ENCODE measurements around the gene ADGRF1.
"Not testable (repeated sequence)": the region's sequence is repeated elsewhere in the genome, so short reads cannot be mapped to it uniquely, and the experiment has no call there.

The ADGRF1 gene

DNA sequence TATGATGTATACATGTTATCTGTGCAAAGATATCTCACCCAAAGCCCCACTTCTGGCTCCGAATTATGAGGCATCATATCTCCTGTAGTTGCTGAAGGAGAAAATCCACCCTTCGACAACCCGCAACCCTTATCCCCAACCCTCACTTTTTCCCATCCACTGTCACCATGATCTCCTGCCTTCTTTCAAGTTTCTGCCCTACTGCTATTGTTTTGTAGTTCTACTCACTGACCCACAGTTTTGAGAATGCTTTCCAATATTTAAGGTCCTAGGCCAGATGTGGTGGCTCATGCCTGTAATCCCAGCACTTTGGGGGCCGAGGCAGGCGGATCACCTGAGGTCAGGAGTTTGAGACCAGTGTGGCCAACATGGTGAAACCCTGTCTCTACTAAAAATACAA lies 22.2 kb downstream of the ADGRF1 start:
- no peak for DNase-seq

DNA sequence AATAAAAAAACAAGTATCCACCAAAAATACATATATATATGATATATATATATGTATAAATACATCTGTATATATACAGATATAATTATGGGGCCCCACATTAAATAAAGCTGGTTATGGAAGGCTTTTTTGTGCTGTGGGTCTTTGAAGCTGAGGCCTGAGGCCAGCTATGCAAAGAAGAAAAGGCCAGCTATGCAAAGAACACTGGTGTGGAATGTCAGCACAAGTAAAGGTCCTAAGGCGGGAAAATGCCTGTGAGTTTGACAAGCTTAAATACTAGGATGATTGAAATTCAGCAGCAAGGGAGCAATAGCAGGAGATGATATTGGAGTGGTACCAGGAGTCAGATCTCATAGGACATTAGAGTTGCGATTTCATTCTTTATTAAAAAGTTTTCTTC lies 25.2 kb downstream of the ADGRF1 start:
- DNase-seq: no peak

DNA sequence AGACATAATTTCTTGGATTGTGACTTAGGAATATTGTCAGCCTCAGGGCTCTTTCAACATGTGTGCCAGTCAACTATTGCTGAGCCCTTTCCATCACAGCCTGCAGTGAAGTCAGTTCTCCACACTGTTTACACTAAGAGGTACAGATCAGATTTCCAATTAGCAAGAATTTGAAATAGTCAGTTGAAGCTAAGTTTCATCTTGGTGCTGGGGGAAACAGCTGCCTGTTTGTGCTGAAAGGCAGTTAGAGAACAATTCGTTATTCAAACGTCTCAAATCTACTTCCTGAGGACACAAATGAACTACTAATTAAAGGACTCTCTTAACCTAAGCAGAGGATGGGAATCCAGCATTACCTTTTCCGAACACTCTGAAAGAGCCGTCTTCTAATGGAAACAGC lies 25.9 kb downstream of the ADGRF1 start:
- no peak for DNase-seq

DNA sequence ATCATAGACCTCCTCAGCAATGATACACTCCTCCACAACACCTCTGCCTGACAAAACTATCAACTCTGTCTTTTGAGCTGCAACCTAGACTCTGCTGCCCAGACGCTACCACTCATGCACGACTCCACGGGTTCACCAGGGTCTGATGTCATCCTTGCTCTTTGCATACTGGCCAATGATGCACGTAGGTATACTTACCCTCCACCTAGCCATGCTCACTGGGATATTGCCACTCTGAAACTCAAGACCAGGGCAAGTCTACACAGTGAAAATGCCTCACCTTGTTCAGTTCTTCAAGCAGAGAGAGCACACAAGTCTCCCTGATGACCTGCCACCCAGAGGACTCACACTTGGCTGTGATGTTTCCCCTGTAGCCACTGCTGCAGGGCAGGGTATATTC lies 27.7 kb downstream of the ADGRF1 start:
- no peak for DNase-seq

DNA sequence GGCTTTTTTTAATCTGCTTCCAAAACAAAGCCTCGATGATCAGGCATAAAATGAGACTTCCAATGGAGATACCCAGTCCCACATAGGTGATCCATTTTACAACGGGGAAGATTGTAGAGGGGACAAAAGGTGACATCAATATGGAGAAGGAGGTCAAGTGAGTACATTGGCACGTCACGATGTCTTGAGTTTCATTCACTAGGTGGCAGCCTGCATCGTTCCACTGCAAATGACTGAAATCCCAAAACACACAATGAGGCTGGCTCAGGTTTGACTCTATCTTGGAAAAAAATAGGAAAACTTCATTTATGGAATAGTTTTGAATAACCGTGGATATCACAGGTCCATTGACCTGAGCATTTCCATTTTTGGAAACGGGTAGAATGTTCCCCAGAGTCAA lies 32.5 kb downstream of the ADGRF1 start:
- DNase-seq: no peak

DNA sequence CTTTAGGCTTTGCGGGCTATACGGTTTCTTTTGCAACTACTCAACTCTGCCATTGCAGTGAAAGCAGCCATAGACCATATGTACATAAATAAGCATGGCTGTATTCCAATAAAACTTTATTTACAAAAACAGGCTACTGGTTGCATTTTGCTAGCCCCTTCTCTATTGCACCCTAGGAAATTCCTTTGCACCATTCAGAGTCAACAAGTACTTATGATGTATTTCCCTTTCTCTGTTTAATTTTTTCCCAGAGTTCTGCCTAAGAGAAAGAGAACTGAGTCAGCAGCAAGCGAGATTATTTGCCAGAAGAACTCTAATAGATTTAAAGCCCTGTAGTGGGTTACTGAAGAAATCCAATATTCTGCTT lies 33.8 kb downstream of the ADGRF1 start:
- DNase-seq: no peak

DNA sequence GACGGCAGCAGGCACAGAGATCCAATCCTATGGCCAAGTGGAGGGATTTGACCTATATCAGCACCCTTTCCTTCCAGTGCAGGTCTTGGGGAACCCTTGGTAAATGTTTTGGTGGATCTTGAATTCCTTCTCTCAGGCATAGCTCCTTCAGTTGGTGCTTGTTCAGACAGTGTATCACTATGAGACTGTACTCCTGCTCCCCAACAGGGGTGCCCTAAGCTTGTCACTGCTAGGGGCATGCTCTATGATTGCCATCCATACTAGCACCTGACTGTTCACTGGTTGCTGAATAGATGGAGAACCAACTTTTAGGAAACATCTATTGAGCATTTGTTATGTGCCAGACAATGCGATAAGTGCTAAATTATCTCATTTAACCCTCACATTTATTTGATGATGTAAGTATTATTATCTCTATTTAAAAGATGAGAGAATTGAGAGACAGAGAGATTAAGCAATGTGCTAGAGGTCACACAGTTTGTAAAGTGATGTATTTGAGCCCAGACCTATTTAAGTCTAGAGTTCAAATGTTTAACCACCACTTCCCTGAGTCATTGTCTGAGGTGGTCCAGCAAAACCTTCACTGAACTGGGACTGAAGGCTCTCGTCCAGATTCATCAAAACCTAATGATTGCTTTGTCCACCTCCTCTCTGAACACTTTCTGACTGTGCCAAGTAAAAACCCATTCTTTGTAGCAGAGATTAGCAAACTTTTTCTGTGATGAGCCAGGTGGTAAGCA lies 34.3 kb downstream of the ADGRF1 start:
- no peak for DNase-seq

DNA sequence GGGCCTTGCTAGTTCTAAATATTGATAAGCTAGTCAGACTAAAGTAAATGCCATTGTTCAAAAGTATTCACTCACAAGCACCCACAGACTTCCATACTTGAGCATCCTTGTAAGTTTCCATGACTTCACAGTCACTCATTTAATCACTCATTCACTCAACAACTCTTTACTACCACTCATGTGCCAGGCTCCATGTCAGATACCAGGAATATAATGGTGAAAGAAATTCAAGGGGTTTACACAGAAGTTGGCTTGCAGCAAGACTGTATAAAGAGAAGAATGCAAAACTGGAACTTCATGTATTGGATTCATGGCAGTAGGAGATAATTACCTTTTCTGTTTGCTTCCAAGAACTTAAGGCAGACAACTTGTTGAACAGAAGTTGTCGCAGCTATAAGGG lies 36.6 kb downstream of the ADGRF1 start:
- no peak for DNase-seq

DNA sequence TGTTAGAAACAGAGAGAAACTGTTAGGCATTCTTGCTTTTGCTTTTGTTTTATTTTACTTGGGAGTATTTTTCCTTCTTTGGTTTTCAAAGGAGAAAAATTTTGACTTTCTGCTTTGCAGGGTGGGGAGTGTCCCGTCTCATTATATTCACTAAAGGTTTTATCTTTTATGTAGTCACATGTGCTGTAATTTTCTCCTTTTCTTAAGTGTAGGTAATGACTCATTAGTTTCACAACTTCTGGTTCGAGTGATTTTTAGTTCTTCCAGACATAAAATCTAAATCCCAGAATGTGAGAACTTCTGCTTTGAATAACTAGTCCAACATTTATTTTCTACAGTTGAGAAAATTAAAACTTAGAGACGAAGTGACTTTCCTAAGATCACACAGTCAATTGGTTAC lies 37.7 kb downstream of the ADGRF1 start:
- no peak for DNase-seq

DNA sequence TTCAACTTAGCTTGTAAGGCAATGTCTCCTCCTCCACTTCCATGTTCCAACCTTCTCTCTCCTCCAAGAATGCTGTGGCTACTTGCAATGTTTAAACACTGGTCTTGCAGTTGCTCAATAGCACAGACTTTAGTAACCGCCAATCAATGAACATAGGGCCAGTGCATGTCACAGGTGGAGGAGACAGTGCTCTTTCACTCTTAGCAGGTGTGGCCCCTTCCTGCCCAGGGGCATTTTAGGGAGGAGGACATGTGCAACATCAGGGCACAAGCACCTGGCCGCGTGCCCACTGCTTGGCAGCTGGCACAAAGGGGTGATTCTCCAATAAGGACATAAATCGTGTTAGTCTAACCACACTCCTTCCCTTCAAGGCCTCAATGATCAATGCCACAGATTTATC lies 41.3 kb downstream of the ADGRF1 start:
- DNase-seq: no peak

DNA sequence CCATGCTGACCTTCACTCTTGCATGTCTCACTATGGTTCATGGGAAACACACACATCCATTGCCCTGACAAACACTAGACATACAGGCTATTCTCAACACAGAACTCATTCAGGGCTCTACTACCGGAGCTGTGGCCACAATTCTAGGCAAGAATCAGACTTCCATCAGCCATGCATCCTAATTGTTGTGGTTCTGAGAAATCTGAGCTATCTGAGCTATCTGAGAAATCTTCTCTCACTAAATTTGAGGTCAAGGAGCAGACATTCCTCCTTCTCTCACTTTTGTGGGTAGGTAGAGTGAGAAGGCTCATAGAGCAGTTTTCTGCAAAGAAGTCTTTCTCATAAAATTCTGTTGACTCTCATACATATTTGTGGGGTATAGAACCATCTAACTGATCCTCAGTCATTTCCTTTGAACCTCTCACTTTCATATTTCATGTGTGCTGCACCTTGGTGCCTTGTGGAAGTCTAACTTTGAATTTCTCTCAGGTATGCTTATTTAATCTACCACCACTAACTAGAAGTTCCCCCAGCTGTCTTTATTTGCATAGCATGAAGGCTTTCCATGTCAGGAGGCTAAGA lies 43.6 kb downstream of the ADGRF1 start:
- DNase-seq: no peak

DNA sequence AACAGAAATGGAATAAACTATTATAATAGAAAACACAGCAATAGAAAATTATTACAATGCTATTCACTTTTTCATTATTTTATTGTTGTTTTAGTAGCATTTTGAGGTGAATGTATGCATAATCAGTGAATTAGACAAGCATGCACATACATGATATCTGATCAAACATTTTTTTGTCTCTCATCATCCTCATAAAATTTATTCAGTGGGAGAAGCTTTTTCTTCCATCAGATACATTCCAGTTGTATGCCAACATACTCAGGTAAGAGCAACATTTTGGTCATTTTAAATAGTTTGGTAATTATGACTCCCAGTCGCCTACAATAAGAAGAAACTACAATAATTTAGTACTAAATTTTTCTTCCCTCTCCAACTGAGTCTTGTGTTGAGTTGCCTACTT lies 44.5 kb downstream of the ADGRF1 start:
- no peak for DNase-seq

DNA sequence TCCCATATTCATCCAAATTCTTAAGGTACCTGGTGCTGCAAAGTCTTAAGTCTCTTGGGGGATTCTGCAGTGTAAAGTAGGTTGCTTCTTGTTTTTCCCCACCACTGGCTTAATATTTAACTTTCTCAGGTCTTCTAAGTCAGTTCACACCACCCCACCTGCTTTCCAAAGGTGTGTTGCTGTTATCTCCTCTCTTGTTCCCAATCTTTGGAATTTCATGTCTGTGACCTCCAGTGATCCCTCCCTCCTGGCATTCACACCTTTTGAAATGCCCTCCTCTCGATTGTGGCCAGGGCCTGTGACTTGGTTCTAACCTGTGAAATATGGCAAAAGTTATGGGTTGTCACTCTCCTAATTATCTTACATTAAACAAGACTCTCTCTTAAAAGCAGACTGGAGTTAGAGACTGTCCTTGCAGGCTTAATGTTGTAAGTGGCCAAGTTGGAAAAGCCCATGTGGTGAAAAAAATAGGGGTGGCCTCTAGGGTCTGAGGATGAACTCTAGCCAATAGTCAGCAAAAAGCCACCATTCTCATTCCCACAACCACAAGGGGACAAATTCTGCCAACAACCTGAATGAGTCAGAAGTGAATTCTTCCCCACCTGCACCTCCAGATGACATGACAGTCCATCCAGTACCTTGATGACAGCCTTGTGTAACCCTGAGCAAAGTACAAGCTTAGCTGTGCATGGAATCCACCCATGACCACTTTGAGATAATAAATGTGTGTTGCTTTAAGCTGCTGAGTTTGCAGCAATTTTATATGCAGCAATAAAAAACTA lies 45.1 kb downstream of the ADGRF1 start:
- no peak for DNase-seq

DNA sequence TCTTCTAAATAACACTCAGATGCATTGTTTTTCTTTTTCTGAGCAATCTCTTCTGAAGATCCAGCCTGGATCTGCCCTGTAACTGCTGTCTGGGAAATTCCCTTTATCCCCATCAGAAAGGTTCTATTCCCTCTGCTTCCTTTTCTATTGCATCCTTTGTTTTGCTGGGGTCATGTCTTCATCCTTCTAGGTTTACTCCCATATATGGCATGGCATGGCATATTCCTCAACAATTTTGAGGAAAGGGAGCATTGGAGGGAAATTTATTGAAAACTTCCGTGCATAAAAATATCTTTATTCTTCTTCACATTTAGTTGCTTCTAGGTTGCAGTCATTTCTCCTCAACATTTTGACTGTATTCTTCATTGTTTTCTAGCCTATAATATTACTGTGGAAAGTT lies 47.2 kb downstream of the ADGRF1 start:
- DNase-seq: no peak

DNA sequence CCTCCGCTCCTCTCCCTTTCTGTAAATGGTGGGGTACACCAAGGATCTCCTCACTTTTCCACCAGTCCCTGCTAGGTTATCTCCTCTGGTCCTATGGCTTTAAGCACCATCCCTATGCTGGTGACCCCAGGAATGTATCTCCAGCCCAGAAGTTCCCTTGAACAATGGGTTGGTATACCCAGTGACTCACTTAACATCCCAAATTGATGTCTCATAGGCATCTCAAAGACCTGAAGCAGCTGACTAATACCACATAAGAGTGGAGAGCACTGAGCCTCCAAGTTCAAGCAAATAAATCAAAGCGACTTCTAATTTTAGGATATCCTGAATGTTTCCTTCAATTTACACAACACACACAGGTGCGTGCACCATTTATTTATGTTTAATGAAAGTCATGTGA lies 48.3 kb downstream of the ADGRF1 start:
- no peak for DNase-seq

DNA sequence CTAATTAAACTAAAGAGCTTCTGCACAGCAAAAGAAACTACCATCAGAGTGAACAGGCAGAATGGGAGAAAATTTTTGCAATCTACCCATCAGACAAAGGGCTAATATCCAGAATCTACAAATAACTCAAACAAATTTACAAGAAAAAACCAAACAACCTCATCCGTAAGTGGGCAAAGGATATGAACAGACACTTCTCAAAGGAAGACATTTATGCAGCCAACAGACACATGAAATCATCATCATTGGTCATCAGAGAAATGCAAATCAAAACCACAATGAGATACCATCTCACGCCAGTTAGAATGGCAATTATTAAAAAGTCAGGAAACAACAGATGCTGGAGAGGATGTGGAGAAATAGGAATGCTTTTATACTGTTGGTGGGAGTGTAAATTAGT lies 49.7 kb downstream of the ADGRF1 start:
- not testable (repeated sequence) for DNase-seq

DNA sequence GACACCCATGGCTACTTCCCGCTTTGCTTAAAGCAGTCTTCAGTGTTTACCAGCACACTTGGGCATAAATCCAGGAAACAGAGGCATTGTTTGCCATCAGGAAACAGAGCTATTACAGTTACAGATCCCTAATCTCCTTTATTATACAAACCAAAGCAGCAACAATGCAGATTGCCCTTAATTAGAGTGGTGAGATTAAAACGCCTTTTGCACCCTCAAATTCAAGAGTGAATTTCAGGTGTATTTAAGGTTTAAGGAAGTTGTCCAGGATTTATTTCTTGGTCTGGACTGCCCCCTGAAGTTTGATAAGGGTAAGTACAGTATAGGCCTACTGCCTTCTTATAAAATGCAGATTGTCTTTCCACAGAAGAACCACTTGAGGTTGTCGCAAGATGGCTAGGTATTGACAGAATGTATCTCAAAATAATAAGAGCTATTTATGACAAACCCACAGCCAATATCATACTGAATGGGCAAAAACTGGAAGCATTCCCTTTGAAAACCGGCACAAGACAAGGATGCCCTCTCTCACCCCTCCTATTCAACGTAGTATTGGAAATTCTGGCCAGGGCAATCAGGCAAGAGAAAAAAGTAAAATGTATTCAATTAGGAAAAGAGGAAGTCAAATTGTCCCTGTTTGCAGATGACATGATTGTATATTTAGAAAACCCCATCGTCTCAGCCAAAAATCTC lies 51.2 kb downstream of the ADGRF1 start:
- not testable (repeated sequence) for DNase-seq

DNA sequence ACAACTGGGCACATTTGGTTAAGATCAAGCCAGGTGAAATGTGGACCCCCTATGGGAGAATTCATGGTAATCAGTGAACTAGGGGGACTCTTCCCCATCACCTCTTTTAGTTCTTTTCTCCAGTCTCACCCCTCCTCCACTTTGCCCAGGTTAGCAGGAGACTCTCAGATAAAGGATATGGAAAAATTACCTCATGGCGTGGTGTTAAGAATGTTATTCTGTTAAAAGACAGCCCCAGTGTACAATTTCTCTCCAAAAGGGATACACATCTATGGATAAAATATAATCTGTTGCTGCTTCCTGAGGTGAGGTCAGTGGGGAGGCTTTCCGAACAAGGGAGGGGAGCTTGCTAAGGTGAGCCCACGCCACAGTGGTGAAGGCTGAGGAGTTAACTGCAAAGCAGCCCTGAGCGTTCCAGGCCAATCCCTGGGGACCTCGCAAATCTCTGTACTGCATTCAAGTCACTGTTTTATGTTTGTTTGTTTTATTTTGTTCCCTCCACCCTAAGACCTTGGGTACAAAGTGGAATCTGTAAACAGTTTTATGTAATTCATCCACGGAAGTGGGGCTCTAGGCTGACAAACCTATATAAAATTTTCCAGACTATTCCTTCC lies 52.0 kb downstream of the ADGRF1 start:
- DNase-seq: no peak

DNA sequence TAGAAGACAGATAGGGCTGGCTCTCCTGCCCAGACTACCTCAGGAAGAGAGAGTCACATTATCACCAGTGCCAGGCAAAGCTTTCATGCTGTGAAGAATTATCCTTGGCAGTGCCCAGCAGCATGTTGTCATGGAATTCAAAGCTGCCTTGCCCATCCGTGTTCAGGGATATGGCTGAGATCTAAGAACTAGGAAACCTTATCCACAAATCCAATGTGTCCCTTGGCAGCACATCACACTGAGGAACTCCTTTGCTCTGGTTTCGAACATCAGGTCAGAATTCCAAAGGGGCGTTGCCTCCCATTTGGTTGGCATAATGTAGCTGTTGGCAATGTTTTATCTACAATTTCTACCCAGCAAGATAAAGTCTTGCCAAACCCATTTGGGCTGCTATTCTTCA lies 52.7 kb downstream of the ADGRF1 start:
- no peak for DNase-seq

DNA sequence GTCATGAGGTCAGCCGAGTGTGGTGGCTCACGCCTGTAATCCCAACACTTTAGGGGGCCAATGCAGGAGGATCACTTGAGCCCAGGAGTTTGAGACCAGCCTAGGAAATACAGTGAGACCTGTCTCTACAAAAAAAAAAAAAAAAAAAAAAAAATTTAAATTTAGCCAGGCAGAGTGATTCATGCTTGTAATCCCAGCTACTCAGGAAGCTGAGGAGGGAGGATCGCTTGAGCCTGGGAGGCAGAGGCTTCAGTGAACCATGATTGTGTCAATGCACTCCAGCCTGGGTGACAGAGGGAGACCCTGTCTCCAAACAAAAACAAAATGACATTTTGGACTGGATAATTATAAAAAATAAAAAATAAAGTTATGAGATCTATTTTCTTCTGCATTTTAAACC lies 56.2 kb downstream of the ADGRF1 start:
- DNase-seq: no peak

DNA sequence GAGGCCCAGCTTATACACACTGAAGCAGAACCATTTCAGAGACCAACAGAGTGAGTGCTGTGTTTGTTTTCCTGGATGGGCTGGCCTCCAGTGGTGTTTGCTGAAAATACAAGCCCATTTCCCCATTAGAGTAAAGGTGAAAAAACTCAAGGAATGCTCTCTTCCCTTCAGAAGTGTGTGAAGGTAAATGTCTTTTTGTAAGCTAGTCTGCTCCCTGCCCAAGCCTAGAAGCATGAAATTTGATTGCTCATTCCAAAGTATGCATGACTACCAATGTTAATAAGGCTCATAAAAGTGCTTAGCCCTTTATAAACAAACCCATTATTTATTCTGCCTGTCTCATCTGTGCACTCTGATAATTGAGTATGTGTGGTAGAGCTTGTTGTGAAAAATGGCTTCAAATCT lies 59.1 kb downstream of the ADGRF1 start:
- DNase-seq: no peak

DNA sequence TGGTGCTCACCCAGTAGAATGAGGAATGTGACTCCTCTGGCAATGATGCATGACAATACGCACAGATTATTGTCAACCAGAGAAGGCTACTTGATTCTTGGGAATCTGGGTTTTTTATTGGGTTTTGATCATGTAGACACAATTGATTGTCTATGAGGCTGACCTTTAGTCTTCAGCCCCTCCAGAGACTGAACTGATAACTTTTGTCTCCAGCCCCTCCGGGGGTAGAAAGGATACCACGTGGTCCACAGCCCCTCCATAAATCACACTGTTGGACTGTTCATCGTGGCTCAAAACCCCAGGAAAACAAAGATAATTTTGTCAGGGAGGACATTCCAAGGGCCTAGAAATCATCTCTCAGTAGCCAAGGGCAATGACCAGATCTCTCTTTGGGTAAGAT lies 62.9 kb downstream of the ADGRF1 start:
- no peak for DNase-seq

DNA sequence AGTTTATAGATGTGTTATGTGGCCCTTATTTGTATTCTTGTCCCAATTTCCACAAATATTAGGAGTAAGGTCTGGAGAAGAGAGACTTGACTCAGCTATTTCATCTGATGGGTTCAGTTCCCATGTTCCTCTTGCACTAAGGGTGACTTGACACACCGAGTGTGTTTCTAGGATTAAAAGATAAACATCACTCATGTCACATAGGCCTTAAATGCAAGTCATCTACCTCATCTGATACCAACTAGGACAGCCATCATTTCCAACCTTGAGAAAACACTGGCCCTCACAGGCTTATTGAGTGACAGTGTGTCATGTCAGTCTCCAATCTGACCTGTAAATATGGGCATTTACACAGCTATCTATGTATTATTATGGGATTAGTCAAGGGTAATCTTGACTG lies 67.3 kb downstream of the ADGRF1 start:
- DNase-seq: no peak

All from CD4-positive, alpha-beta T cell treated with Interleukin-10 for 1 hour (primary cell).